ENCODE results near the gene OSBPL8. TPM values are rescaled to one million over a fixed set of nuclear protein-coding genes. Genes with fewer than 3 reads are reported as not detected.

Gene OSBPL8
- total RNA-seq, 1 donor from 2014 or later, result 56.1 TPM

DNA sequence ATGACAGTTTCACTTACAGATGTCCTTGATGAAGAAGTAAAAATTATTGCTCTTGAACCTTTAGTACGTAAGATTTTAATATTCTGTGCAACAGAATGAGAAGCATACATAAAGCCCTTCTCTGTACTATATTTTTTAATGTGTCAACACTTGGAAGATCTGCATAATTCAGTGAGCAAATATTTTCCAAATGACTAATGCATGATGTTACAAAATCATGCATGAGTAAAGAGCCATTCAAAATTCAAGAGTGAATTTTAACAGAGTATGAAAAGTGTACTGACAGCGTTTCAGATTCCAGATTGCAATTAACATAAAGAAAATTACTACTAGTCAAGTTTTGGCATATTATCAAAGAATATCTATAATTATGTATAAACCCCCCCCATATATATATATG is 110.0 kb downstream of the OSBPL8 start:
- TF ChIP-seq, protein P1, sequence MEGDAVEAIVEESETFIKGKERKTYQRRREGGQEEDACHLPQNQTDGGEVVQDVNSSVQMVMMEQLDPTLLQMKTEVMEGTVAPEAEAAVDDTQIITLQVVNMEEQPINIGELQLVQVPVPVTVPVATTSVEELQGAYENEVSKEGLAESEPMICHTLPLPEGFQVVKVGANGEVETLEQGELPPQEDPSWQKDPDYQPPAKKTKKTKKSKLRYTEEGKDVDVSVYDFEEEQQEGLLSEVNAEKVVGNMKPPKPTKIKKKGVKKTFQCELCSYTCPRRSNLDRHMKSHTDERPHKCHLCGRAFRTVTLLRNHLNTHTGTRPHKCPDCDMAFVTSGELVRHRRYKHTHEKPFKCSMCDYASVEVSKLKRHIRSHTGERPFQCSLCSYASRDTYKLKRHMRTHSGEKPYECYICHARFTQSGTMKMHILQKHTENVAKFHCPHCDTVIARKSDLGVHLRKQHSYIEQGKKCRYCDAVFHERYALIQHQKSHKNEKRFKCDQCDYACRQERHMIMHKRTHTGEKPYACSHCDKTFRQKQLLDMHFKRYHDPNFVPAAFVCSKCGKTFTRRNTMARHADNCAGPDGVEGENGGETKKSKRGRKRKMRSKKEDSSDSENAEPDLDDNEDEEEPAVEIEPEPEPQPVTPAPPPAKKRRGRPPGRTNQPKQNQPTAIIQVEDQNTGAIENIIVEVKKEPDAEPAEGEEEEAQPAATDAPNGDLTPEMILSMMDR (conservative IDR thresholded peaks at IDR 0.05), result no peak
- Mint-ChIP-seq H3K27me3 (no peaks in the 10 kb centered on the region), H3K4me1 (ENCODE audit: unreplicated experiment) (no peaks in the 10 kb centered on the region), H3K27ac (no peak overlapping the region), H3K36me3 (peaks cover 27% of the 10 kb centered on the region), H3K9me3 (no peaks in the 10 kb centered on the region), H3K4me3 (no peak overlapping the region)
- DNase-seq (ENCODE audit: extremely low spot score, unreplicated experiment), result no peak

DNA sequence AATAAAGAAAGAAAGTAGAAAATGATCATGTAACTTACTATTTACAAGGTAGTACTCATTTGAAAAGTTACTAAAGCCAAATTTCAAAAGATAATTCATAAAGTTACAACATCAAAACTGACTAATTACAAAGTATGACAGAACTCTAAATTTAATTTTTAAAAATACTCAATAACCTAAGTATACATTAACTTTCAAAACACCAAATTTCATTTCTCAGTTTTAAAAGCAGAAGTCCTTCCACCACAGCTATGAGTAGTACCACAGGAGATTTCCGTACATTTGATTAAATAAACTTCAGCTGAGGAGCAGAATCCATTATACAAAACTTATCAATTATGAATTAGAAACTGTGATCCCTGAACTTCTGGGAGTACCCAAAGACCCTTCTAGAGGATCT is 110.6 kb downstream of the OSBPL8 start:
- Mint-ChIP-seq H3K27ac (no peak overlapping the region), H3K27me3 (no peaks in the 10 kb centered on the region), H3K4me3 (no peak overlapping the region), H3K36me3 (peaks cover 27% of the 10 kb centered on the region), H3K9me3 (no peaks in the 10 kb centered on the region), H3K4me1 (ENCODE audit: unreplicated experiment) (peaks cover 4% of the 10 kb centered on the region)
- DNase-seq (ENCODE audit: extremely low spot score, unreplicated experiment), result no peak
- TF ChIP-seq, protein P1 (conservative IDR thresholded peaks at IDR 0.05), result no peak

DNA sequence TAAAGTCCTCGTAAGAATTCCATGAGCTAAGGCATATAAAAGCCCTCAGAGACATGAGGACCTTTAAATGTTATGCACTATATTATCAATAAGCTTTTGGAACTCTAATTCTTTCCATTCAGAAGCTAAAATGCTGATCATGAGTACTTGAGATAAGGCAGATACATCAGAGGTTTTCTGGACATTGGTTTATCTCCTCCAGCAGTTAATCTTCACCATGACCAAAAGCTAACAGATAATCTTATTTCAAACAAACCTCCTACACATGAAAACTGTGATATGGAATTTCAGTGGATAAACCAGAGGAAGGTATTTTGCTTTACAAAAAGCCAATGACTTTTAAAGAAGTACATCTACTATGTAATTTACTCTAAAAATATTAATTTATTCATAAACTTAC is 113.5 kb downstream of the OSBPL8 start:
- TF ChIP-seq, protein P1 (conservative IDR thresholded peaks at IDR 0.05), result no peak
- DNase-seq (ENCODE audit: extremely low spot score, unreplicated experiment), result no peak
- no peak overlapping the region for H3K4me3 Mint-ChIP-seq
- H3K4me1 Mint-ChIP-seq (ENCODE audit: unreplicated experiment), result peaks cover 5% of the 10 kb centered on the region
- peaks cover 20% of the 10 kb centered on the region for H3K36me3 Mint-ChIP-seq
- H3K27me3 Mint-ChIP-seq, result no peaks in the 10 kb centered on the region
- no peaks in the 10 kb centered on the region for H3K9me3 Mint-ChIP-seq
- no peak overlapping the region for H3K27ac Mint-ChIP-seq

DNA sequence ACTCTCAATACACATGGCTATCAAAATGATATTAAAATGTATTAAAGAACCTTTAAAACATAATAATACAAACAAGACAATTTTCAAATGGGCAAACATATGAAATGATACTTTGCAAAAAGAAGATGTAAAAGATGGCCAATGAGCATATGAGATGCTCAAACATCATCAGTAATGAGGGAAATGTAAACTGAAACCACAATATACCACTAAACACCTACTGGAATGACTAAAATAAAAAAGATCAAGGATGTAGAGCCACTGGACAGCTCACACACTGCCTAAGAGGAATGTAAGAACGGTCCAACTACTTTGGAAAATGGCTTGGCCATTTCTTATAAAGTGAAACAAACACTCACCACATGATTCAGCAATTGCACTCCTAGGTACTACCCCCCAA is 114.1 kb downstream of the OSBPL8 start:
- Mint-ChIP-seq H3K36me3 (peaks cover 15% of the 10 kb centered on the region), H3K4me1 (ENCODE audit: unreplicated experiment) (peaks cover 8% of the 10 kb centered on the region)

DNA sequence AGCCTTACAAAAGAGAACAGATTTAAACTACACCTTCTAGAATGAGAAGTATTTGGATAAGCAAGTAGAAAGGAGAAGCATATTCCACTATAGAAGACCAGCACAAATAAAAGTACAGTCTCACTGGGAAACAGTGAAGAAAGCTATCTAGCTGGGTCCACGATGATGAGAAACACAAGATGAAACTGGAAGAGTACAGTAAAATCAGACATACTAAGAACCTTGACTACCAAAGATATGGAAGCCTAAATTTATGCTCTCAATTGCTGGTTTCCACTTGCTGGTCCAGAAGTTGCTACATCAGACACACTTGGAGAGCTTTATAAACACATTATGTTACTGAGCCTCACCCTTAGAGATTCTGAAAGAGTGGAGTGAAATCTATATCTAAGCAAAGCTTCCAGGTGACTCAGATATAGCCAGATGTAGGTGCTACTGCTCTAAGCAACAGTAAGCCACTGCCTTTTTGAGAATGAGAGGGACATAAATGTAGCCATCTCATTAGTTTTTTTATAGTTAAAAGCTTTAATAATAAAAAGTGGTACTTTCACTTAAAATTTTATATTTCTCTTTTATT is 115.1 kb downstream of the OSBPL8 start:
- TF ChIP-seq, protein P1 (conservative IDR thresholded peaks at IDR 0.05), result no peak
- no peak overlapping the region for H3K27ac Mint-ChIP-seq
- H3K9me3 Mint-ChIP-seq, result no peaks in the 10 kb centered on the region
- H3K27me3 Mint-ChIP-seq, result no peaks in the 10 kb centered on the region
- DNase-seq (ENCODE audit: extremely low spot score, unreplicated experiment), result no peak
- no peak overlapping the region for H3K4me3 Mint-ChIP-seq
- peaks cover 8% of the 10 kb centered on the region for H3K36me3 Mint-ChIP-seq
- H3K4me1 Mint-ChIP-seq (ENCODE audit: unreplicated experiment), result peaks cover 8% of the 10 kb centered on the region

More for the DNA sequence above, 114.1 kb downstream of the OSBPL8 start:
- Mint-ChIP-seq H3K27ac (no peak overlapping the region), H3K9me3 (no peaks in the 10 kb centered on the region), H3K27me3 (no peaks in the 10 kb centered on the region), H3K4me3 (no peak overlapping the region)
- TF ChIP-seq, protein P1 (conservative IDR thresholded peaks at IDR 0.05), result no peak
- no peak for DNase-seq (ENCODE audit: extremely low spot score, unreplicated experiment)

DNA sequence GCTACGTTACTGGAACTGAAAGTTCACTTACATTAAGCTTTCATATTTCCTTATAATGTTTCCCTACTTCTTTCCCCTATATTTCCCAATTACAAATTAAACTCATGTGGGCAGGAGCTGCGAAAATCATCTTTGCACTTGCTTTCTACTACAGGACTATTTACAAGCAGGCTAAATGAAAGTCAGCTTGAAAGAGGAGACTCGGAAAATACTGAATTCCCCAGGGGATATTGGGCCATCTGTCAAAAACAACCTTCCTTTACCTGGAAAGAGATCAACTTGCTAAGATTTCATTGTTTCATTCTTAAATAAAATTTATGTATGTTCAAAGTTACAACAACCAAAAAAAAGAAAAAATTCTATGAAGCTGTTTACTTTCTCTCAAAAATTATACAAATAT is 118.6 kb downstream of the OSBPL8 start:
- H3K36me3 Mint-ChIP-seq, result peaks cover 13% of the 10 kb centered on the region
- peaks cover 10% of the 10 kb centered on the region for H3K9me3 Mint-ChIP-seq

More for the DNA sequence above, 118.6 kb downstream of the OSBPL8 start:
- no peak for DNase-seq (ENCODE audit: extremely low spot score, unreplicated experiment)
- H3K4me3 Mint-ChIP-seq, result no peak overlapping the region
- H3K4me1 Mint-ChIP-seq (ENCODE audit: unreplicated experiment), result peaks cover 8% of the 10 kb centered on the region
- no peak overlapping the region for H3K27ac Mint-ChIP-seq
- no peaks in the 10 kb centered on the region for H3K27me3 Mint-ChIP-seq
- TF ChIP-seq, protein P1 (conservative IDR thresholded peaks at IDR 0.05), result no peak

Data from type B pancreatic cell (in vitro differentiated cells).